Erythroblast (primary cell): ENCODE results near the gene C21orf58.

Experiments
- DNase-seq, 2 experiments: peaks; one replicate each; lab custom pipeline; 2025; lab: John Stamatoyannopoulos, UW
- GATA1 ChIP-seq: IDR thresholded peaks from 2 replicates; pipeline ENCODE4 v1.6.1; 2011; ENCODE audit warnings: low read depth, mild to moderate bottlenecking, control low read depth, low read length, moderate library complexity
- POLR2A ChIP-seq: IDR thresholded peaks from 2 replicates; pipeline ENCODE4 v1.6.1; 2011; ENCODE audit warnings: mild to moderate bottlenecking, low read length

The C21orf58 gene

DNA sequence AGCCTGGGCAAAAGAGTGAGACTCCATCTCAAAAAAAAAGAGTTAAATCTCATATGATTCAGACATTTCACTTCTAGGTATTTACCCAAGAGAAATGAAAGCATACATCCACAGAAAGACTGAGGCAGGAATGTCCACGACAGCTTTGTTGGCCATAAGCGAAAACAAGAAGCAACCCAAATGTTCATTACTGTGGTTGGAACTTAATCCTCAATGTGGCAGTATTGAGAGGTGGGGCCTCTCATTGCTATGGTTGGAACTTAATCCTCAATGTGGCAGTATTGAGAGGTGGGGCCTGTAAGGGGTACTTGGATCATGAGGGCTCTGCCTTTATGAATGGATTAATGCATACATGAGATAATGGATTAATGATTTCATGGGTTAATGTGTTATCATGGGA lies 15.2 kb downstream of the C21orf58 start:
- no peak for TF ChIP-seq GATA1
- no peak for TF ChIP-seq POLR2A
- no peak for DNase-seq

DNA sequence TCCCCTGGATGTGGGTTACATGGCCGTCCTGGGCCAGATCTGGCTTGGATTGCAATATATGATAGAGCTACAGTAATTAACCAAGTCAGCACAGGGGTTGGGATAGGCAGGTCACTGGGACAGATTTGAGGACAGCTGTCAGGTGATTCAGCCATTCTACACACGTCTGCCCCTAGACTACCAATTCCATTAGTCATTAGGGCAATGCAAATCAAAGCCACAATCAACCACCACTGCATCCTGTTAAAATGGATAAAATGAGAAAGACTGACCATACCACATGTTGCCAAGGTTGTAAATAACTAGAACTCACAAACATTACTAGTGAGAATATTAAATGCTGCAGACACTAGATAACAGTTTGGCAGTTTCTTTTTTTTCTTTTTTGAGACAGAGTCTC lies 16.0 kb downstream of the C21orf58 start:
- peak; percentile 39 to 66 for DNase-seq

DNA sequence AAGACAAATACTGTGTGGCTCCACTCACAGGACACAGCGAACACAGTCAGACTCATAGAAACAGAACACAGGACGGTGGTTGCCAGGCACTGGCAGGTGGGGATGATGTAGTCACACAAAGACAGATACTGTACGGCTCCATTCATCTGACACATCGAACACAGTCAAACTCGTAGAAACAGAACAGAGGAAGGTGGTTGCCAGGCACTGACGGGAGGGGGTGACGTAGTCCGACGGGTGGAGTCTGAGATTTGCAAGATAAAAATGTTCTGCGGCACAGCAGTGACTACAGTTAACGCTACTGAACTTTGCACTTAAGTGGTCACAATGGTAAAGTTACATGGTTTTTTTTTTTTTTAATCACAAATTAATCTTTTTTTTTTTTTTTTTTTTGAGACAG lies 18.7 kb downstream of the C21orf58 start:
- no peak for TF ChIP-seq GATA1
- no peak for TF ChIP-seq POLR2A

More for the DNA sequence above, 16.0 kb downstream of the C21orf58 start:
- TF ChIP-seq POLR2A (no peak), GATA1 (no peak)

DNA sequence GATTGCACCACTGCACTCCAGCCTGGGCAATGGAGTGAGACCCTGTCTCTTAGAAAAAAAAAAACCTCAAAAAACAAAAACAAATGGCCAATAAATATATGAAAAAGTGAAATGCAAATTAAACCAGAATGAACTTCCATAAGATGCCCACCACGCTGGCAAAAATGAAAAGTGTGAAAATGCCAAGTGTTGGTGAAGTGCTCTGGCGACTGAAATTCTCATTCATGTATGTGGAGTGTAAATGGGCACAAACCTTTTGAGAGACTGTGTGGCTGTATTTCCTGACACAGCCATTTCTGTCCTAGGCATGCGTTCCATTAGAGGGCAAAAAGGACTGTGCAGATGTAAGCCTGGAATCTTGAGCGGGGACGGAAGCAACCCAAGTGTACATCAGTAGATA lies 19.2 kb downstream of the C21orf58 start:
- DNase-seq = no peak
- TF ChIP-seq POLR2A (no peak), GATA1 (no peak)

More for the DNA sequence above, 18.7 kb downstream of the C21orf58 start:
- DNase-seq = peak; percentile 86 to 91

DNA sequence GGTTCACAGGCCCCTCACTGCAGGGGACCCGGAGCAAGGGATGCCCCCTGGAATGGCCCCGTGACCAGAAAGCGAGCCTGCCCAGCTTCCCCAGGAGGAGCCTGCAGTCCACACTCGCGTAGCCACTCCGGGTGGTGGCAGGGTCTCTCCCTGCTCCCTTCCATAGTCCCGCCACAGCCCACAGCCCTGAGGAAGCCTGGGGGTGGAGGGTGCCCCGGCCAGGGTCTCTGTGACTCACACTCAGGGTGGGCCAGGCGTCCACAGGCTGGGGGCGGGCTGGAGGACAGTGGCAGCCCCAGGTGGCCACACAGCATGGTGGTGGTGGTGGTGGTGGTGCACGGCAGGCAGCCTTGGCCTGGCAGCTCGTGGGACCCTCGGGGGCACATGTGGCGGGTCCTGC lies 21.9 kb downstream of the C21orf58 start:
- no peak for DNase-seq
- TF ChIP-seq POLR2A (no peak), GATA1 (no peak)

DNA sequence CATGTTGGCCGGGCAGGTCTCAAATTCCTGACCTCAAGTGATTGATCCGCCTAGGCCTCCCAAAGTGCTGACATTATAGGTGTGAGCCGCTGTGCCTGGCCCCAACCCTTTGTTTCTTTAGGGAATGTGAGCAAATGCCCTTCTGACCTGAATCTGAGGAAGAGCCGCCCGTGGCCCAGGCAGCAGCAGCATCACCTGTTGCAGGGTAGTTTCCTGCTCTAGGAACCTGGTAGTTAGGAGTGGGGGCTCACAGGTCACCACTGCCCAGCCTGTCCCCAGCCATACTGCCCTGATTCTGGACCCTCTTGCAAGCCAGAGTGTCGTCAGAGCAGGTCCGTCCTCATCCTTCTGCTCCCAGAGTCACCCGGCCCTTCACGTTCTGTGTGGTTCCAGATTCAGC lies 24.5 kb downstream of the C21orf58 start:
- TF ChIP-seq GATA1 (no peak), POLR2A (no peak)
- DNase-seq = no peak

DNA sequence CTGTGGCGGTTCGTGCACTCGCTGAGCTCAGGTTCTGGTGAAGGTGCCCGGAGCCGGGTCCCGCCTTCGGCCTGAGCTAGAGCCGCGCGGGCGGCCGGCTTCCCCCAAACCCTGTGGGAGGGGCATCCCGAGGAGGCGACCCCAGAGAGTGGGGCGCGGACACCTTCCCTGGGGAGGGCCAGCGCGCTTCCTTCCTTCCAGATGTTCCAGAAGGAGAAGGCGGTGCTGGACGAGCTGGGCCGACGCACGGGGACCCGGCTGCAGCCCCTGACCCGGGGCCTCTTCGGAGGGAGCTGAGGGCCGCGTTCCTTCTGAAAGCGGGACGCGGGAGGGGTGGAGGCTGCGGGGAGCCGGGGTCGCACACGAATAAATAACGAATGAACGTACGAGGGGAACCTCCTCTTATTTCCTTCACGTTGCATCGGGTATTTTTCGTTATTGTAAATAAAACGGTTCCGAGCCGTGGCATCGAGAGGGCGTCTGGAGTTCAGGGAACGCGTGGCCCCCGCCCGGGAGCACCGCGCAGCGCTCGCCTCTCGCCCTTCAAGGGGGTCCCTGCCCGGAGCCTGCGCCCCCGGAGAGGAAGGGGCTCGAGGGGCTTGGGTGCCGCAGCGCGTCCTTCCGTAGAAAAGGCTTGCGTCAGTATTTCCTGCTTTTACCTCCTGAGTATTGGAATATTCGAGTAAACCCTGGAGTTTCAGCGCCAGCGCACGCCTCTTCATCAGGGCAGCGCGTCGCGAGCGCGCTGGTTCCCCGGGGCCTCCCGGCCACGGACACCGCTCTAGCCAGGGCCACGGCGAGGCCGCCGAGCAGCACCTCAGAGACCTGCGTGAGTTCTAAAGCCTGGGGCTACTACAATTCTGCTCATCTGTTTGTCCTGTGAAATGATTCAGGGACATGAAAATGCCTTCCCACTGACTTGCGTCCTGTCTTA lies 26.1 kb downstream of the C21orf58 start:
- TF ChIP-seq POLR2A (peak; percentile 27), GATA1 (no peak)
- peak; percentile 32 to 51 for DNase-seq

DNA sequence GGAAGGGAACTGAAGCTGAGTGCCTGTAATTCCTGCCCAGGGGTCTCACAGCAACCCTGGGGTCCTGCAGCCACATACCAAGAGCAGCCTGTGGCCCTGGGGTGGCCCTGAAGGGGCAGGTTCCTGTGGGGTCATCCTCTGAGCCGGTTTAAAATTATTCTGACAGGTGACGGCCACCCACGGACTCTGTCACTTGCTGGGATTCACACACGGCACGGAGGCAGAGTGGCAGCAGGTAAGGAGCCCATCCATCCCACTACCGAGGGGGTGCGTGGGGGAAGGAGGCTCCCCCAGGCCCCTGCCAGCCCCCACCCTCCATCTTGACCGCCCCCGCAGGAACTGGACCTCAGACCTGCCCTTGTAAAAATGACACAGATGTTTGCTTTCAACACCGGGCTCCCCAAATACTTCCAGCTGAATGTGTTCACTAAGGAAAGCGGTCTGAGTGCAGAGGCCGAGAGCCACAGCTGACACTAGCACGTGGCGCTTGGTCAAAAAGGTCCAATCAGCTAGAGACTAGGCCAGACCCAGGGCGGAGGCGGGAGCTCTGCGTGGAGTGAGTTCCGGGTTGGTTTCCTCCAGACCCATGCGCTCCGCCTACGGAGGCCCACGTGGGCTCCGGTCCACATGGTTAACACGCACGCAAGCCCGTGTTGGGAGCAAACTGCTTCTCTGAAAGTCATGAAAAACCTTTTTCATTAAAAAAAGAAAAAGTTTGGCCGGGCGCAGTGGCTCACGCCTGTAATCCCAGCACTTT lies 27.5 kb downstream of the C21orf58 start:
- TF ChIP-seq GATA1 (no peak), POLR2A (peak; percentile 35)
- peak; percentile 70 to 78 for DNase-seq

DNA sequence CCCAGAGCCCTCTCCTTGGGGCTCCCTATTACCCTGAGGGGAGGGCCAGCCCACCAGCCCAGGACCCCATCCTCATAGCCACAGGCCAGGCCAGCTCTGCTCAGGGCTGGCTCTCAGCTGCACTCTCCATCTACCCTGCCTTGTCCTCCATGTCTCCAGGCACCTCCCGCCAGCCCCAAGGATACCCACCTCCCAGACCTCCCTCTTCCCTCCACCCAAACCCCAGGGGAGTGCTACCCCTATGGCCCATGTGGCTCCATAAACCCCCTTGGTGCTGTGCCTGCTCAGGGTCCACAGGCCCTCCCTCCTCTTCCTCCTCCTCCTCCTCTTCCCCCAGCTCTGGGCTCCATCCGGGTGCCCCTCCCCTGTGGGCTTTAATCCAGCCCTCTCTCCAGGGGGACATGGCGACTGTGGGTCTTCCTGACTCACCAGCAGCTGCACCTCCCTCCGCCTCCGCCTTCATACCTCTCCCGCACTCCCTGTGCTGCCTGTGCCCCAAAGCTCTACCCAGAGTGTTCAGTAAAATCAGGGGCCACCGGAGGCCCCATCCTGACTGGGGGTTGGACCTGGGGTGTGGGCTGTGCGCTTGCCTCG lies 28.4 kb downstream of the C21orf58 start:
- peak in 1 of 2 experiments; percentile 40 for DNase-seq
- no peak for TF ChIP-seq POLR2A
- TF ChIP-seq GATA1 = no peak

DNA sequence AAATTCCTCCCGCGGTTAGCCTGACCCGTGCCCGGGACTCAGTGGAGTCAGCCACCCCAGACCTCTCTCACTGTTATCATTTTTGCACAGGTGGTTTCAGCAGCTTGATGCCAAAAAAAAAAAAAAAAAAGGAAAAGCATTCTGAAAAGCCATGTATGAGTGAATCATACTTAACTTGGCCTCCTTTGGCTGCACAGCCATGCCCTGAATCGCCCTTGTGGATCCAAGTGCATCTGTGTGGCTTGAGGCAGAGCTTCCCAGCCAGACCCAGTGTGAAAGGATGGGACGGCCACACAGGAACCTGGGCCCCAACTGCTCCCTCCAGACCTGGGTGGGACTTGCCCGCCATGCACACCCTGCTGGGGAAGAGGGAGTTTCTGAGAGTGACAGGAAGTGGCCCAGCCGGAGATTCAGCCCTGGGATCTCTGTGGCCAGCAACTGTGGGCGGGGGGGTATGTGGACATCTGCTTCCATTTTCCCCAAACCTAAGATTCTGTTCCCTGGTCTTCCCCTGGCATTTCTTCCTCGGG lies 29.0 kb downstream of the C21orf58 start:
- TF ChIP-seq POLR2A (no peak), GATA1 (no peak)
- DNase-seq = peak; percentile 46 to 53

DNA sequence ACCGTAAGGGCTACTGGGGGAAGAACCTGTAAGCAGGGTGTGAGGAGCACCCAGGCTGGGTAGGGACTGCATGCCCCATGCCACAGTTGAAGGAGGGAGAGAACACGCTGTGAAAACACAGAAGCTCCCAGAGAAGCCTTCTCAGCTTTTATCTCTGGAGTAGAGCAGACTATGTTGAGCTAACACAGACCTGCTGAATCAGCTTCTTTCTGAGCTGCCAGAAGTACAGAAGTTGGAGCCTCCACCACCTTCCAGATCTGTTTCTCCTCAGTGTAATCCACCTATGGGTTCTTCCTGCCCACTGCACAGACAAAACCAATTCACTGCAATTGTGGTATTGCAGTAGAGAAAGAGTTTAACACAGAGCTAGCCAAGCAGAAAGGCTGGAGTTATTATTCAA lies 32.1 kb downstream of the C21orf58 start:
- DNase-seq = no peak
- no peak for TF ChIP-seq POLR2A

DNA sequence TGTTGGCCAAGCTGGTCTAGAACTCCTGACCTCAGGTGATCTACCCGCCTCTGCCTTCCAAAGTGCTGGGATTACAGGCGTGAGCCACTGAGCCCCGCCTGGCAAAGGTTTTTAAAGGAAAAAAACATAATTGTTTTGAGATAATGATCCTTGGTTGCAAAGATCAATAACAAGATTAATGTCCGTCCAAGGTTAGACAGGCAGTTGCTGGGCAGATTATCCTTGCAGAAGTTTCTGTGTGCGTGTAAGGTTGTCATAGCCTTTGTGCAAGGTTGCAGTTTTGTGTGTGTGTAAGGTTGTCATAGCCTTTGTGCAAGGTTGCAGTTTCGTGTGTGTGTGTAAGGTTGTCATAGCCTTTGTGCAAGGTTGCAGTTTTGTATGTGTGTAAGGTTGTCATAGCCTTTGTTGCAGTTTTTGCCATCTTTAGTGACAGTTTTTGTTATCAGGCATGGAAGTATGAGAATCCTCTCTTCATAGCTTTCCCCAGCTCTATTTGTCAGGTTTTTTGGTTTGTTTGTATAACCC lies 34.0 kb downstream of the C21orf58 start:
- no peak for TF ChIP-seq POLR2A
- TF ChIP-seq GATA1 = no peak
- peak; percentile 14 to 25 for DNase-seq

DNA sequence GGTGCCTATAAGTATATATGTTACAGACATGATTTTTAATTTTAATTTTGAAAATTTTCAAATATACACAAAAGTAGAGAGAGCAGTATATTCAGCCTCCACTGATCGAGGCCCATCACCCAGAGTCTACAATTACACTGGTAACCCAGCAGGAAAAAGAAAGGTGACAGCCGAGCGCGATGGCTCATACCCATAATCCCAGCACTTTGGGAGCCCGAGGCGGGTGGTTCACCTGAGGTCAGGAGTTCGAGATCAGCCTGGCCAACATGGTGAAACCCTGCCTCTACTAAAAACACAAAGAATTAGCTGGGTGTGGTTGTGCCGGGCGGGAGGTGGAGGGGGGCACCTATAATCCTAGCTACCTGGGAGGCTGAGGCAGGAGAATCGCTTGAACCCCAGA lies 36.1 kb downstream of the C21orf58 start:
- TF ChIP-seq GATA1 = no peak
- no peak for TF ChIP-seq POLR2A
- no peak for DNase-seq
